Cardiac fibroblast (primary cell): ENCODE data around the gene KCNJ10.
A peak's percentile ranks its signal among the peaks of the same experiment; 100 is the strongest.

ENCODE experiments used
- DNase-seq, 2 donors: peaks; one replicate each; pipeline versions ENCODE4 v3.0.0 to v3.0.0-alpha.2; 2010; ENCODE audit warnings: low read depth in 2 of 2
- H3K4me3 ChIP-seq, 2 donors: replicated peaks in 1 of 2; 1 replicate in 1 of 2; 2 replicates in 1 of 2; pipeline ENCODE4 v1.5.1; 2011; ENCODE audit warnings: low read depth in 2 of 2, low read length in 2 of 2, mild to moderate bottlenecking in 2 of 2, moderate library complexity in 1 of 2
- CTCF ChIP-seq: IDR thresholded peaks from one replicate; pipeline ENCODE4 v1.5.1; 2011; ENCODE audit warnings: low read depth, mild to moderate bottlenecking, low read length, inconsistent platforms

Gene KCNJ10

GRCh38 chr1:160070243-160071163, 543 bp upstream of the KCNJ10 start:
- DNase-seq = peak; percentile 40 to 59
- H3K4me3 ChIP-seq = peak overlapping the region; percentile 50 to 51
- TF ChIP-seq CTCF = no peak

- TF ChIP-seq CTCF = no peak
- no peak for DNase-seq
- no peak overlapping the region for H3K4me3 ChIP-seq
These were observed 1.7 kb downstream of the KCNJ10 start for GRCh38 chr1:160068225-160068624.

- TF ChIP-seq CTCF = no peak
- DNase-seq = no peak
- no peak overlapping the region for H3K4me3 ChIP-seq
These were observed 2.9 kb downstream of the KCNJ10 start for GRCh38 chr1:160066829-160067745.

- DNase-seq = no peak
- no peak for TF ChIP-seq CTCF
- H3K4me3 ChIP-seq = no peak overlapping the region
These were observed 5.2 kb downstream of the KCNJ10 start for GRCh38 chr1:160064746-160065145.

DNA sequence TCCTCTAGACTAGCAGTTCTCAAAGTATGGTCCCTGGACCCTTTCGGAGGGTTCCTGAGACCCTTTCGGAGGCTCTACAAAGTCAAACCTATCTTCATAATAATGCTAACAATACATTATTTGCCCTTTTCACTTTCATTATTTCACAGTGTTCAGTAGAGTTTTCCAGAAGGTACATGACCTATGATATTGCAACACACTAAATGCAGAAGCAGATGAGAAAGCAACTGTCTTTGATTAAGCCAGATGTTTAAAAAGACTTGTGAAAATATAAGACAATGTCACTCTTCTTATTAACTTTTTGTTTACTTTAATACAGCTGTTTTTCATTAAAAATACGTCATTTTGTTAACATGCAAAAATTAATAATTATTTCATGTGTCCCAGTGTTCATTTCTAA, 5.8 kb downstream of the KCNJ10 start:
- DNase-seq = no peak
- TF ChIP-seq CTCF = no peak
- H3K4me3 ChIP-seq = no peak overlapping the region

DNA sequence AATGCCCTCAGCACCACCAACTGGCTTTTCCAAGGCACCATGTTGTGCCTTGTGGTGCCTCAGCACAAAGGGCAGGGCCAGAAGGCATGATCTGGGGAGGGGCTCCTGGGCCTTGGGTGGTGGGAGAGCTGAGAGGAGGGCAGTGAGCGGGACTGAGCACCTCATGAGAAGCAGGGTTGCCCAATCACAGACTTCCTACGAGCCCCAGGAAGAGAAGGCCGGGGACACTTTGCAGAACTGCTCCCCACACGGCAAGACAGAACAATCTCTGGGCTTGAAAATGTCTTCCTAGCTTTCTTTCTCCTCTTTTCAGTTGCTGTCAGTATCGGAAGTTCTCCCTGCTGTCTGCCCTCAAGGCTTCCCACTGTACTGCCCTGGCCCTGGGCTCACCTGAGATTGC, 6.8 kb downstream of the KCNJ10 start:
- TF ChIP-seq CTCF = no peak
- no peak overlapping the region for H3K4me3 ChIP-seq
- no peak for DNase-seq
